ENCODE results near the gene F13A1. TPM values are rescaled to one million over a fixed set of nuclear protein-coding genes. Genes with fewer than 3 reads are reported as not detected.

F13A1 gene
- total RNA-seq, 2 experiments from 2014 or later = not detected

DNA sequence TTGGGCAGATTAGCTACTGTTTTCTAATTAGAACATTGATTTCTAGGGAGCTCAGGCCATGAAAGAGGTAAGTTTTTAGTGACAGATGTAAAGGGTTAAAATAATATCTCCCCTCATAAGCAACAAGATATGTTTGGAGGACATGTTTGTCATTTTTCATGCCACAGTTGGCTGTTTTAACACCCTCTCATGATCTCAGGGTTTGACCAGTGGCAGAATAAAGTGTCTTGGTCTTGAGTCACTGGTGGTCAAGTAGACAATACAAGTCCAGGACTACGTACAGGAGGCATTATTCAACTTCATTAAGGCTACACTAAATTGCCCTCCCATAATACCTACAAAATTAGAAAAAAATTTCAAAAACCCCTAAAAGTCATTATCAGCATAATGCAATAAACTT is 92.6 kb downstream of the F13A1 start:
- Mint-ChIP-seq H3K4me3 (no peak overlapping the region), H3K27ac (no peak overlapping the region), H3K36me3 (ENCODE audit: low read depth) (no peaks in the 10 kb centered on the region), H3K9me3 (no peaks in the 10 kb centered on the region), H3K27me3 (ENCODE audit: low read depth) (peaks cover 25% of the 10 kb centered on the region), H3K4me1 (ENCODE audit: low read depth) (no peaks in the 10 kb centered on the region)
- CTCF ChIA-PET = no interaction called here
- DNase-seq = no peak
- intact Hi-C loops (cut with micrococcal nuclease) = no loop called here

DNA sequence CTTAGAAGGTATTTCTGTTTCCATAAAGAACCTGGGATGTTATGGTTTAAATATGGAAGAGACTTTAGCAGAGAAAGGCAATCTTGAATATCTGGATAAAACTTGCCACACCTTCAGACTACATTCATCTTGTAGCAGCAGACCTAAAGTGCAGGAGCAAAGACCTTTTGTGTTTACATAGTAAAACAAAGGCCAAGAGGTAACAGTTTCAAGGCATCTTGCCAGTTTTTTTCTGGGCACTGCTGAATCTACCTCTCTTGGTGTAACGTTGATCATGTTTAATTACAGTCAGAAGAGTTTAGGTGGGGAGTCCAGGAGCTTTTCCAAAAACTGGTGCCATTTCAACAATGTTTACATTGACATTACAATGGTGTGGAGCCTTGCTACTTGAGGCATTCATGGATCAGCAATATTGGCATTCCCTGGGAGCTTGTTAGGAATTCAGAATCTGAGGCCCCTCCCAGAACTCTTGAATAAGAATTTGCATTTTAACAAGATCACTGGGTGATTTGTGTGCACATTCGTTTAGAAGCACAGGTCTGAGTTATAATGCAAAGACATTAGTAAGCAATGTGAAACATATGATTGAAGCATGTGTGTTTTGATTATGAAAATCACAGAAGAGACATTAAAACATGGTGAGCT is 94.5 kb downstream of the F13A1 start:
- no peak overlapping the region for H3K4me3 Mint-ChIP-seq

DNA sequence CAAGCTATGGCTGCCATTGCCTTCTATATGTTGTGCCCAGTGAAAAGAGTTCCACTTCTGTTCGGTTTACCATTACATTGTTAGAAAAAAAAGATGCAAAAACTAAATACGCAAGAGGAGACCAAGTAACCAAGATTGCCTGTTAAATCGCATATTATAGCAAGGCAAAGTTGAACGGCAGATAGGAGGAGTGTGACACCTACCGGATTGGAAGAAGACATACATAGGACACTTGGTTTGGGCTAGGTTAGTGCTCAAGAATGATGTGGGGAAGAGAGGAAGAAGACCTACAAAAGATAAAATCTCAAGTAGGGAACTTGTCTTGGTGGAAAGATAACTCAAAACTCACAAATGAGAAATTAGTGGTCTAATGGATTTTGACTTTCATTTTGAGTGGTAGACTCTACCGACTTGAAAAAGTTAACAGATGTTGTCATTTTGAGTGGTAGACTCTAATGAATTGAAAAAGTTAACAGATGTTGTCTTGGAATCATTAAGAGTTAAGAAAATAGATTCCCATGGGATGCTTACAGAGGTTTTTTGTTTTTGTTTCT is 95.5 kb downstream of the F13A1 start:
- intact Hi-C loops (cut with micrococcal nuclease) = no loop called here
- CTCF ChIA-PET = no interaction called here
- Mint-ChIP-seq H3K9me3 (no peaks in the 10 kb centered on the region), H3K27me3 (ENCODE audit: low read depth) (peaks cover 22% of the 10 kb centered on the region), H3K27ac (no peak overlapping the region), H3K36me3 (ENCODE audit: low read depth) (no peaks in the 10 kb centered on the region), H3K4me1 (ENCODE audit: low read depth) (no peaks in the 10 kb centered on the region), H3K4me3 (no peak overlapping the region)
- DNase-seq = no peak

More for the DNA sequence above, 94.5 kb downstream of the F13A1 start:
- intact Hi-C loops (cut with micrococcal nuclease) = no loop called here
- DNase-seq = no peak
- Mint-ChIP-seq H3K27me3 (ENCODE audit: low read depth) (peaks cover 24% of the 10 kb centered on the region), H3K27ac (no peak overlapping the region), H3K9me3 (no peaks in the 10 kb centered on the region), H3K36me3 (ENCODE audit: low read depth) (no peaks in the 10 kb centered on the region), H3K4me1 (ENCODE audit: low read depth) (no peaks in the 10 kb centered on the region)
- CTCF ChIA-PET = no interaction called here

DNA sequence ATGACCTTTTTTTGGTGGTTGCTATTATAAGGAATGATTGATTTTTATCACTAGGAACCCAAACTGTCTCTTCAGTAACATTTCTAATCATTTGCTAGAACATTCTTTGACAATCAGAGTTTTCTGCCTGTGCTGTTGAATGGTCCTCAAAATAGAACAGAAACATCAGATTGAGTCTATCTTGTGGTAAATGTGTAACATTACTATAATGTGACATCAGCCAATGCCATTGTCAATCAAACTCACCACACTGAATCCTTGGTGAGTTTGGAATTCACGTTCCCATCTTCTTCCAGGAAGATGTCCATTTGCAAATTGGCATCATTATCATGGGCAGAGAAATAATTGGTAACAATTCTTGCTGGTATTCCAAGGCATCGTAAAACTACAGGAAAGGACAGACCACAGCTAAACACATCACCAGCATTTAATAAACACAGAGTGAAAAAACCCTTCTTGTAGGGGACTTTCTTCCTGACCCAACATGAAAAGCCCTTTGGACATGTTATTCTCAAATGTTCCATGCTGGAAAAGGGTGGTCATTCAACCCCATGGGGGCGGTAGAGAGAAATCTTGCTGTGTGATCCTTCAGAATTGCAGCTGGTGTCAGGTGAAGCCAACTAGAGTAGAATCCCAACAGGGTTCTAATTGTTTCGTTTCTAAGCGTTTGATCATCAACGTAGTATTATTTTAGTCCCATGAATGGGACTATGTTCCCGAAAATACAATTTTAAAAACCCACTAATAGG is 98.5 kb downstream of the F13A1 start:
- no peaks in the 10 kb centered on the region for H3K9me3 Mint-ChIP-seq
- CTCF ChIA-PET = interaction anchor here (0.6 kb wide), 1 partner anchor 46 kb away, joined by 3 read pairs; no protein-coding TSS in a partner anchor
- H3K36me3 Mint-ChIP-seq (ENCODE audit: low read depth) = no peaks in the 10 kb centered on the region
- intact Hi-C loops (cut with micrococcal nuclease) = loop anchor here (1.0 kb wide), 1 partner anchor 325 kb away; no protein-coding TSS in a partner anchor
- DNase-seq = peak; percentile 14
- H3K27ac Mint-ChIP-seq = no peak overlapping the region
- H3K4me3 Mint-ChIP-seq = no peak overlapping the region
- H3K27me3 Mint-ChIP-seq (ENCODE audit: low read depth) = peaks cover 25% of the 10 kb centered on the region
- no peaks in the 10 kb centered on the region for H3K4me1 Mint-ChIP-seq (ENCODE audit: low read depth)

DNA sequence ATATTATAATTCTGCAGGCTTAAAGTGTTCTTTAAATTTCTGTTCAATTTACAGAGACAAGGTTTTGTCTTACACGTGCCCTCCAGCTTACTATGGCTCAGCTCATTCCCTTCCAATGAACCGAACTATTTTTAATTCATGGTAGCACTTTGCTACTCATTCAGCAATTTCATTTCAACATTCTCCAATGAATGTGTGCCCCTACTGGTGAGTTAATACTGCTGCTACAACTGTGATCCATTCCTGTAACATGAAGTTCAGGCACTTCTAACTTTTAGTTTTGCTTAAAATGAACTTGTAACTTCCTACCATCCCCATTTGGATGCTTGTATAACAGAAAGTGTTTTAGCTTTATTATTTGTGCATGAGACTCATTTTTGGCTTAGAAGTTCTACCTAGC is 99.7 kb downstream of the F13A1 start:
- Mint-ChIP-seq H3K4me1 (ENCODE audit: low read depth) (no peaks in the 10 kb centered on the region), H3K27ac (no peak overlapping the region), H3K36me3 (ENCODE audit: low read depth) (no peaks in the 10 kb centered on the region), H3K4me3 (no peak overlapping the region), H3K27me3 (ENCODE audit: low read depth) (peaks cover 20% of the 10 kb centered on the region), H3K9me3 (no peaks in the 10 kb centered on the region)
- CTCF ChIA-PET = no interaction called here
- intact Hi-C loops (cut with micrococcal nuclease) = no loop called here
- no peak for DNase-seq

DNA sequence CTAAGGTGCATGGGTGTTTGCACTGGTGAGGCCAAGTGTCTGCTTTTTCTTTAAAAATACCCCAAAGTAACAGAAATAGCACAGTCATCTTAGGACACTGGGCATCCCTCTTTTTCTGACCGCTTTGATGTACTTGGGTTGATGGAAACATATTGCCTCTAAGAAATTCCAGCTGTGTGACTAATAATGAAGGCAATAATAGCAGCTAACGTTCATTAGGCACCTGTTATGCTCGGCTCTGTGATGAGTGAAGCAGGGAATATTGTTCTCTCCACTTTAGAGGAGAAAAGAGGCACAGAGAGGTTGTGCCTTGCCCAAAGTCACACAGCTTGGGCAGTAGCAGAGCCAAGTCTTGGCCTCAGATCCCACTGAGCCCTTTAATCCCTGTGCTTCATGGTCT is 100.7 kb downstream of the F13A1 start:
- H3K27me3 Mint-ChIP-seq (ENCODE audit: low read depth) = peaks cover 16% of the 10 kb centered on the region
- no peak overlapping the region for H3K27ac Mint-ChIP-seq
- no peaks in the 10 kb centered on the region for H3K4me1 Mint-ChIP-seq (ENCODE audit: low read depth)
- DNase-seq = no peak
- no peaks in the 10 kb centered on the region for H3K9me3 Mint-ChIP-seq
- intact Hi-C loops (cut with micrococcal nuclease) = no loop called here
- no peaks in the 10 kb centered on the region for H3K36me3 Mint-ChIP-seq (ENCODE audit: low read depth)
- H3K4me3 Mint-ChIP-seq = no peak overlapping the region
- CTCF ChIA-PET = interaction anchor here (0.6 kb wide), 1 partner anchor 942 kb away, joined by 3 read pairs; no protein-coding TSS in a partner anchor

DNA sequence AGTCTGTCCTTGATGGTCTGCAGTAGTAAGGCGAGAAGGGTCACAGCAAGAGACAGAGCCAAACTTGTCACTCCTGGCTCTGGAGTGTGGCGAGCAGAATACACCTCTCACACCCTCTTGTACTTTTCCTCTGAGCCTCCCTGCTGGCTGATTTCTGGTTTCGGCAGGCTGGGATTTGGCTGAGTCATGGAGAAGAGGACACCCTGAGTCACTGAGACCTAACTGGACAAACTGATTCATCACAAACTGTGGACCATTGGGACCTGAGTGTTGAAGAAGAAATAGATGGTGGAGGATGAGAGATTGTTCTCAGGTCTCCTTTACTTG is 101.7 kb downstream of the F13A1 start:
- H3K4me3 Mint-ChIP-seq = no peak overlapping the region
- intact Hi-C loops (cut with micrococcal nuclease) = no loop called here
- H3K27ac Mint-ChIP-seq = no peak overlapping the region
- no peaks in the 10 kb centered on the region for H3K36me3 Mint-ChIP-seq (ENCODE audit: low read depth)
- DNase-seq = no peak
- CTCF ChIA-PET = no interaction called here
- H3K4me1 Mint-ChIP-seq (ENCODE audit: low read depth) = no peaks in the 10 kb centered on the region
- no peaks in the 10 kb centered on the region for H3K9me3 Mint-ChIP-seq
- peaks cover 13% of the 10 kb centered on the region for H3K27me3 Mint-ChIP-seq (ENCODE audit: low read depth)

DNA sequence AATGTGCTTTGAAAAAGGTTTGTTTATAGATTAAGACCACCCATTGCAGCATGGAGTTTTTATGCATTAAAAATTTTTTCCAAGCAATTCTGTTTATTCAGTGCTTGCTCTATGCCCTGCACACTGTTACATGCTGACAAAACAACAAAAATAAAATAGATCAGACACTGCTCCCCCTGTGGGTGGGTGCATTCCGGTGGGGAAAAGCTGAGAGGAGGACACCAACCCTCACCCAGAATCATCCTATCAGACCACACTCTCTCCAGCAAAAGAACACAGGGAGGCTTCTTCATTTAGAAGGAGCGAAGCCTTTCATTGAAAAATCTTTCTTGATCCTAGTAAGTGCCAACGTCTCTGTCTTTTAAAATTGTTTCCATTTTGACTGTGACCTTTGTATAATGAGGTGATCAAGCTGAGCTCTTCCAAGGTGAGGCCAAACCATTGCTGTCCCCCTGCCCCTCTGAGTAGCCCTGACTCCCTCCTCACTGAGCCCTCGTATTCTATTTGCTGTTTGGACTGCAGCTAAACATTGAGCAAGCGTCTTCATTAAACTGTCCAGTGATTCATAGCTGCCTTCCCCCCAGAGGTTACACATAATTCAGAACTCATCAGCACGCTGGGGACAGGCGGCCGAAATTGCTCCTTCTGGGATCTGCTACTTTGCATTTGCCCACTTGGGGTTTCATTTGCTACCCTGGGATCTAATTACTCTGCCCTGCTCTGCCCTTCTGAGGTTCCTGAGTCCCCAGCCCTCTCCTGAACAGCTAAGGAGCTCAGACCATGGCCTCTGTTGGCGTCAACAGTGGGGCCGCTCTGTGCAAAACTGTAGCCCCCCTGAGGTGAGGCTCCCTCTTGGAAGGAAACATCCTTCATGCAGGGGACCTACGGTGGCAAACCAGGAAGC is 102.4 kb downstream of the F13A1 start:
- Mint-ChIP-seq H3K9me3 (no peaks in the 10 kb centered on the region), H3K36me3 (ENCODE audit: low read depth) (no peaks in the 10 kb centered on the region), H3K4me3 (no peak overlapping the region), H3K27me3 (ENCODE audit: low read depth) (peaks cover 12% of the 10 kb centered on the region), H3K27ac (no peak overlapping the region), H3K4me1 (ENCODE audit: low read depth) (no peaks in the 10 kb centered on the region)
- CTCF ChIA-PET = no interaction called here
- intact Hi-C loops (cut with micrococcal nuclease) = no loop called here
- no peak for DNase-seq

DNA sequence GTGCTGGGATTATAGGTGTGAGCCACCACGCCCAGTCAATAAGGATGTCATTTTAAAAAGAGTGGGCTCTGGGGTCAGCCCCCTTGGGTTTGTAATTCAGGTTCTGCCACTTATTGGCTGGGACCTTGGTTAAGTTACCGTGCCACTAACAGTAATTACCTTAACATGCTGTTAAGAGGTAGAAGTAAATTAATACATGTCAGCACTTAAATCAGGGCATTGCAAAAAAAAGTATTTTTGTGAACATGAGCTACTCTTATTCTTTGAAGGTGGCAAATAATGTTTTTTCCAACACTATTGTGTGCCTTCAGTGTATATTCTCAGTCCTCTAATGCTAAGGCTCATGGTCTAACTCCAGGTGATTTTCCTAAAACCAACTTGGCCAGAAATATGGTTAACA is 109.5 kb downstream of the F13A1 start:
- H3K36me3 Mint-ChIP-seq (ENCODE audit: low read depth) = no peaks in the 10 kb centered on the region
- no peak for DNase-seq
- CTCF ChIA-PET = no interaction called here
- no peaks in the 10 kb centered on the region for H3K4me1 Mint-ChIP-seq (ENCODE audit: low read depth)
- H3K27me3 Mint-ChIP-seq (ENCODE audit: low read depth) = peaks cover 4% of the 10 kb centered on the region
- peaks cover 19% of the 10 kb centered on the region for H3K9me3 Mint-ChIP-seq
- H3K4me3 Mint-ChIP-seq = no peak overlapping the region
- intact Hi-C loops (cut with micrococcal nuclease) = no loop called here
- H3K27ac Mint-ChIP-seq = no peak overlapping the region

DNA sequence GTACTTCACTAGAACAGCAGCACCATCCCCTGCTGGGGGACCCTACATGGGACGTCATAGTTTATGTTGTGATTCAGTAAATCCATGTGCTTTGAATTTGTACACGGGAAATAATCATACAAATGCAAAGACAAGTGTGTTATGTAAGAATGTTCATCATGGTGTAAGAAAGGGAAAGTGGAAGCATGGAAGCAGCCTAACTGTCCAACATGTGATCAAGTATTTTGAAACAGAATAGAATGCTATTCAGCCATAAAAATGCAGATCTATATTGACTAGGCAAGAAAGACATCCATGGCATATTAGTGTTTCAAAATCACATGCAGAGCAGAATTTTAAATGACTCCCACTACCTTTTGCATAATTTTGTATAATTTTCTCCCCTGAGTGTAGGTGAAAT is 117.6 kb downstream of the F13A1 start:
- Mint-ChIP-seq H3K27ac (no peak overlapping the region), H3K27me3 (ENCODE audit: low read depth) (peaks cover 6% of the 10 kb centered on the region), H3K9me3 (peaks cover 6% of the 10 kb centered on the region), H3K36me3 (ENCODE audit: low read depth) (no peaks in the 10 kb centered on the region), H3K4me1 (ENCODE audit: low read depth) (no peaks in the 10 kb centered on the region), H3K4me3 (no peak overlapping the region)
- no peak for DNase-seq
- CTCF ChIA-PET = no interaction called here
- intact Hi-C loops (cut with micrococcal nuclease) = no loop called here

DNA sequence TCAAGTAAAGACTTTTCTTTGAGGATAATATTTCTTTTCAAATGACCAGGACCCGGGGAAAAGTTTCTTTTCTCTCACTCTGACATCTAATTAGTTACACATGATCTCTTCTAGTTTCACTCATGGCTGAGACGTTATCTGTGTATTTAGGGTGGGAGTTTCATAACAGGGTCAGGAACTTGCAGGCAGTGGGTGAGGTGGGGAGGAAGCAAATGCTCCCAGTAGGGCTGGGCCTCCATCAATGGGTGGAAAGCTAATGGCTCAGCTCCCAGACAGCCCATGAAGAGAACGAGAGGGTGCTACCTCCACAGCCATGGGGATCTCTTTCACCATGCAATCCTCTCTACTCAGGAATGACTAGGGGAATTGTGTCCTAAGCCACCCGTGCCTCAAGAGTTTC is 119.3 kb downstream of the F13A1 start:
- Mint-ChIP-seq H3K4me1 (ENCODE audit: low read depth) (no peaks in the 10 kb centered on the region), H3K4me3 (no peak overlapping the region), H3K9me3 (no peaks in the 10 kb centered on the region), H3K36me3 (ENCODE audit: low read depth) (no peaks in the 10 kb centered on the region), H3K27ac (no peak overlapping the region), H3K27me3 (ENCODE audit: low read depth) (peaks cover 6% of the 10 kb centered on the region)
- intact Hi-C loops (cut with micrococcal nuclease) = no loop called here
- no peak for DNase-seq
- CTCF ChIA-PET = no interaction called here

DNA sequence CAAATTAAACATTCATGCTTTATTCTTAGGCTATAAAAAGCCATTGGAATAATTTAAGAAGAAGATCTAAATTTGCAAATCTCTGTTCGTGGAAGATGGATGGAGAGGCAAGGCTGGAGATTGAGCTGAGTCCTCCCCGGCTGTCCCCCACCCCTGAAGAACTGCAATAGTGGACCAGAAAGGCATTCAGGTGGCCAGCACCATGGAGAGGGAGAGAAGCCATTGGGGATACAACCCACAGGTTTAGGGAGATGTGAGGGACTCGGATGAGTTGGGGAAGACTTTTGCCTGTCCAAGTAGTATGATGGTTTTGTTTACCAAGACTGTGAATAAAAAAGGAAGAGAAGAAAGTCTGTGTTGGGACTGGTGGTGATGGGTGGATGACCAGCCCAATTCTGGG is 120.8 kb downstream of the F13A1 start:
- H3K9me3 Mint-ChIP-seq = no peaks in the 10 kb centered on the region
- peaks cover 8% of the 10 kb centered on the region for H3K27me3 Mint-ChIP-seq (ENCODE audit: low read depth)
- H3K36me3 Mint-ChIP-seq (ENCODE audit: low read depth) = no peaks in the 10 kb centered on the region
- H3K4me1 Mint-ChIP-seq (ENCODE audit: low read depth) = no peaks in the 10 kb centered on the region
- H3K27ac Mint-ChIP-seq = no peak overlapping the region
- CTCF ChIA-PET = no interaction called here
- H3K4me3 Mint-ChIP-seq = no peak overlapping the region
- intact Hi-C loops (cut with micrococcal nuclease) = no loop called here
- DNase-seq = no peak
